H7 (cell line): ENCODE data around the gene APAF1. TPM values are rescaled to one million over a fixed set of nuclear protein-coding genes. Genes with fewer than 3 reads are reported as not detected.

Source experiments
- DNase-seq: peaks from one replicate; pipeline ENCODE4 v3.0.0; 2012
- H3K27me3 ChIP-seq: 2 replicates; pipeline ENCODE4 v1.6.0; 2011; ENCODE audit warnings: mild to moderate bottlenecking, low read length; ENCODE audit not compliant: control insufficient read depth, insufficient read depth
- H3K36me3 ChIP-seq: replicated peaks from 2 replicates; pipeline ENCODE4 v1.5.1; 2011; ENCODE audit warnings: low read length; ENCODE audit not compliant: control insufficient read depth, insufficient read depth
- H3K4me3 ChIP-seq: 2 replicates; pipeline ENCODE4 v1.5.1; 2011; ENCODE audit warnings: low read depth, mild to moderate bottlenecking, control low read depth, low read length, moderate library complexity; ENCODE audit not compliant: insufficient read depth
- total RNA-seq: library from RNA; depleted of rRNA; stranded (reverse); fragments of >200 nt; shearing (Covaris generic); gene quantifications from 2 replicates; pipeline ENCODE4 v1.2.3, GENCODE V29; 2014

Gene APAF1
- total RNA-seq, 1 experiment from 2014 or later: 15.5 TPM

DNA sequence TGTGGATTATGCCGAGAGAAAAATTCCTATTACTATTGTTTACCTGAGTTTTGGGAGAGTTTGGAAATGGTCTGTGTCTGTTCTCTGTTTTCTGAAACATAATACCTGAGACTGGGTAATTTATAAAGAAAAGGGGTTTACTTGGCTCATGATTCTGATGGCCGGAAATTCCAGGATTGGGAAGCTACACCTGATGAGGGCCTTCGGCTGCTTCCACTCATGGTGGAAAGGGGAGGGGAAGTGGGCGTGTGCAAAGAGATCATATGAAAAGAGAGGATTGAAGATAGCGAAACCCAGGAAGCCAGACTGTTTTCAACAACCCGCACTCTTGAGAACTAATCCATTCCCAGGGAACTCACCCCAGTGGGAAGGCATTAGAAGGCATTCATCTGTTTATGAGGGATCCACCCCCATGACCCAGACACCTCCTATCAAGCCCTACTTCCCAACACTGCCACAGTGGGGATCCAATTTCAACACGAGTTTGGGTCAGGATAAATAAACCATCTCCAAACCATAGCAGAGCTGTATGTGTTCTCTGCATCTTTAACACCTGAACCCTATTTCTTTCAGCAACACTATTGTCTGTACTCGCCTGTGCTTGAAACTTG is 51.1 kb downstream of the APAF1 start:
- no peak overlapping the region for H3K4me3 ChIP-seq
- no peaks in the 10 kb centered on the region for H3K27me3 ChIP-seq
- peak; percentile 44 for DNase-seq
- H3K36me3 ChIP-seq: no peaks in the 10 kb centered on the region

- H3K27me3 ChIP-seq: no peaks in the 10 kb centered on the region
- no peak for DNase-seq
- no peak overlapping the region for H3K4me3 ChIP-seq
- no peaks in the 10 kb centered on the region for H3K36me3 ChIP-seq
Measured at GRCh38 chr12:98697209-98697608, 52.1 kb downstream of the APAF1 start.

DNA sequence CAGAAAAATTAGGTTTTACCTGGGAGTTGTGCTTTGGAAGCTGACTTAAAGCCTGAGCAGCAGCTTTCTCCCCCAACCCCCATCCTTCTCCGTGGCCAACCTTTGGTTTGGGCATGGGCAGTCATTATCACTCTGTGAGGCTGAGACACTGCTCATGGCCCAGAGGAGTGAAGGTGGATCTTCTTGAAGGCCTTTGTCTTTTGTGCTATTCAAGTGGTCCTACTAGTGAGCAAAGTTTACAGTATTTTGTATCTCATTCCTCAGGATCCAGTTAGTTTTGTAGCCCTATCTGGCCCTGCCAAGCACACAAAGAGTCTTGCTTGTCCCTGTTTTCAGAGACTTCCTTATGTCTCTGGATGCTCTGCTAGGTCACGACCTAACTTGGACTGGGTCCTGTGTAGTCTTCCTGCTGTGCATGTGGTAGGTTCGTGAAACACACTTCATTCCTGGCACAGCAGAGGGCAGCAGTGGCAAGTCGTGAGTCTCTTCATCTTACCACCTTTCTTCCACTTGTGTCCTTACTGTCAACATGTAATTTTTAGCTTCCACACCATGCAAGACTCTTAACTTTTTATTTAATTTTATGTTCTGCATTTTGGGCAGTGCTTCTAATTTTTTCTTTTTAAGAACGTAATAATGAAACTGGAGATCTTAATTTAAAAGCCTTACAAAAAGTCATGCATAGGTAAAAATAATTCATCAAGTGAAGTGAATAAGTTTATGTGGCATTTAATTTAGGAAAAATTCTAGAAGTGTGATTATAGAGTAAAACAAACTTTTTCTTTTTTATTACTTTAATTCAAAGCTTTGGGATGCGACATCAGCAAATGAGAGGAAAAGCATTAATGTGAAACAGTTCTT is 53.7 kb downstream of the APAF1 start:
- no peaks in the 10 kb centered on the region for H3K27me3 ChIP-seq
- DNase-seq: peak; percentile 56

GRCh38 chr12:98699586-98699985 is 54.5 kb downstream of the APAF1 start:
- no peaks in the 10 kb centered on the region for H3K36me3 ChIP-seq
- H3K27me3 ChIP-seq: no peaks in the 10 kb centered on the region
- no peak overlapping the region for H3K4me3 ChIP-seq
- no peak for DNase-seq

More for the DNA sequence above, 53.7 kb downstream of the APAF1 start:
- Histone ChIP-seq H3K36me3 (no peaks in the 10 kb centered on the region), H3K4me3 (no peak overlapping the region)

GRCh38 chr12:98701166-98701565 is 56.1 kb downstream of the APAF1 start:
- no peak for DNase-seq
- Histone ChIP-seq H3K4me3 (no peak overlapping the region), H3K36me3 (no peaks in the 10 kb centered on the region)

GRCh38 chr12:98709022-98709421 is 63.9 kb downstream of the APAF1 start:
- H3K36me3 ChIP-seq: peaks cover 2% of the 10 kb centered on the region; the same call in 1 of the 2 replicates
- H3K4me3 ChIP-seq: no peak overlapping the region
- no peaks in the 10 kb centered on the region for H3K27me3 ChIP-seq
- no peak for DNase-seq

More at GRCh38 chr12:98701166-98701565, 56.1 kb downstream of the APAF1 start:
- H3K27me3 ChIP-seq: no peaks in the 10 kb centered on the region

- Histone ChIP-seq H3K36me3 (peaks cover 2% of the 10 kb centered on the region; the same call in 1 of the 2 replicates), H3K27me3 (no peaks in the 10 kb centered on the region), H3K4me3 (no peak overlapping the region)
- DNase-seq: no peak
Measured at GRCh38 chr12:98714426-98714825, 69.3 kb downstream of the APAF1 start.

DNA sequence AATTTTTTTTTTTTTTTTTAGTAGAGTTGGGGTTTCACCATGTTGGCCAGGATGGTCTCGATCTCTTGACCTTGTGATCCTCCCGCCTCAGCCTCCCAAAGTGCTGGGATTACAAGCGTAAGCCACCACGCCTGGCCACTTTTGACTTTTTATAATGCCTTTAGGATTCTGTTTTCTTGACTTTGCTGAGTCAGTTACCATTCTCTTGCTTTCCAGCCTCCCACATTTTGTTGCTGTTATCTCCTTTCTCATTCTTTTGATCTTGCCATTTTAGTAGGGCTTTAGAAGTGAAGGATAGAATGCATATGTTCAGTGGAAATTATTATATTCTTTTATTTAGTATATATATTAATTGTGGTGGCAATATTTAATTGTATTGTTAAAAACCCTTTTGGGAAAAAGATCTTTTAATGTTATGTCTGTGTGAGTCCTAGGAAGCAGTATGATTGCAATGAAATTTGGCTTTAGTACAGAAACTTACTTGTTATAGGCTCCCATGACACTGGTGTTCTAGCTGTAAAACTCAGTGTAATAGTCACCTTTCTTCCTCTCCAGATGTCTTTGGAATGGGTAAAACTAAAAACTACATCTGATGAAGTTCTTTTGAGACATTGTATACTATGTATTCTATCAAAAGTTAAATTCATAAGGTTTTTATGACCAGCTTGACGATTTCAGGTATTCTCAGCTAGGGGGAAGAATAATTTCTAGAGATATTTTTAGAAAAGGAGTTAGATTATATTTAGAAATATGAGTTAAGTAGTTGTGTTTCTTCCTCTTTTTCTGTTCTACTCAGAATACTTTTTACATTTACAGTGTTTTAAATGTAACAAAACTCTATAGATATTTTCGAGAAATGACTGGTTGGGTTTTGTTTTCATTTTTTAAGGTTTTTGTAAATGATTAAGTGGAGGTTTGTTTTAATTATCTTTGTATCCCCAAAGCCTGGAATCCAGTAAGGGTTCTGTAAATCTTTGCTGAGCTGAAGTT is 74.7 kb downstream of the APAF1 start:
- Histone ChIP-seq H3K27me3 (no peaks in the 10 kb centered on the region), H3K36me3 (no peaks in the 10 kb centered on the region), H3K4me3 (no peak overlapping the region)
- no peak for DNase-seq

DNA sequence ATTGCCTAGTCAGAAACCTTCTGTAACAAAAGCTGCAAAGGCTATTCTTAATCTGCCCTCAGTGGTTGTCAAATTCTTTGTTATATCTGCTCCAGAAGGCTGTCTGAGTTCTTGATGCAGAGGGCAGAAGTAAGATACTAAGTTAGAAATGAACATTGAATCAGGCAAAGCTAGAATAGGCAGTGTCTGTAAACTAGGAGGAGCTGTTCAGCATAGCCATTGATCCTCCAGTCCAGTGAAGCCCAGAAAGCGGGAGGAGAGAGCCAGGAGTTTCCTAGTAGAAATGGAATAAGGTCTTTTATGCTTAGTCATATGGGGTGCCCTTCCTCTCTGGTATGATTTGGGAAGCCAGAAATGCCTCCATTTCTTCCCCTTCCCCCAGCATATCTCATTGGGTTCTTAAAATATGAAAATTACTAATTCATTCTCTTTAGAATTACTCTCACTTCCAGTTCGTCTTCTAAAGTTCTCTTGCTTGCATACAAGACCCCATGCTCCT is 76.2 kb downstream of the APAF1 start:
- no peak for DNase-seq
- H3K36me3 ChIP-seq: peaks cover under 1% of the 10 kb centered on the region
- no peaks in the 10 kb centered on the region for H3K27me3 ChIP-seq

GRCh38 chr12:98724384-98725155 is 79.5 kb downstream of the APAF1 start:
- DNase-seq: no peak
- Histone ChIP-seq H3K36me3 (peaks cover 4% of the 10 kb centered on the region), H3K4me3 (no peak overlapping the region)

More for the DNA sequence above, 76.2 kb downstream of the APAF1 start:
- no peak overlapping the region for H3K4me3 ChIP-seq

GRCh38 chr12:98725476-98726247 is 80.6 kb downstream of the APAF1 start:
- DNase-seq: peak; percentile 35
- Histone ChIP-seq H3K36me3 (peaks cover 4% of the 10 kb centered on the region), H3K27me3 (no peaks in the 10 kb centered on the region), H3K4me3 (no peak overlapping the region)

More at GRCh38 chr12:98724384-98725155, 79.5 kb downstream of the APAF1 start:
- H3K27me3 ChIP-seq: no peaks in the 10 kb centered on the region

GRCh38 chr12:98727196-98727595 is 82.1 kb downstream of the APAF1 start:
- peaks cover 4% of the 10 kb centered on the region for H3K36me3 ChIP-seq
- no peaks in the 10 kb centered on the region for H3K27me3 ChIP-seq
- no peak for DNase-seq
- H3K4me3 ChIP-seq: no peak overlapping the region

- Histone ChIP-seq H3K4me3 (no peak overlapping the region), H3K36me3 (peaks cover 4% of the 10 kb centered on the region), H3K27me3 (no peaks in the 10 kb centered on the region)
- DNase-seq: no peak
Measured at GRCh38 chr12:98730412-98730811, 85.3 kb downstream of the APAF1 start.
